Prostate gland (tissue), 2 donors: ENCODE data around the gene CSTPP1.

Experiments used
- POLR2A ChIP-seq: fragments of 450-650 bp; IDR thresholded peaks from one replicate; pipeline ENCODE4 v1.6.1; 2016; ENCODE audit warnings: antibody characterized with exemption, mild to moderate bottlenecking
- POLR2AphosphoS5 ChIP-seq: sonication (generic); formaldehyde crosslinking; IDR thresholded peaks from one replicate; pipeline ENCODE4 v1.6.1; 2017; ENCODE audit warnings: antibody characterized with exemption
- TF ChIP-seq, protein P1 (sequence below), 4 experiments: fragments of 200-600 bp in 2 of 4; fragments of 450-650 bp in 2 of 4; sonication (generic) in 2 of 4; IDR thresholded peaks; 1 replicate in 3 of 4; 2 replicates in 1 of 4; pipeline ENCODE4 v1.5.1; 2016 to 2019; ENCODE audit warnings: antibody characterized with exemption in 4 of 4, mild to moderate bottlenecking in 2 of 4, moderate library complexity in 2 of 4

DNA sequence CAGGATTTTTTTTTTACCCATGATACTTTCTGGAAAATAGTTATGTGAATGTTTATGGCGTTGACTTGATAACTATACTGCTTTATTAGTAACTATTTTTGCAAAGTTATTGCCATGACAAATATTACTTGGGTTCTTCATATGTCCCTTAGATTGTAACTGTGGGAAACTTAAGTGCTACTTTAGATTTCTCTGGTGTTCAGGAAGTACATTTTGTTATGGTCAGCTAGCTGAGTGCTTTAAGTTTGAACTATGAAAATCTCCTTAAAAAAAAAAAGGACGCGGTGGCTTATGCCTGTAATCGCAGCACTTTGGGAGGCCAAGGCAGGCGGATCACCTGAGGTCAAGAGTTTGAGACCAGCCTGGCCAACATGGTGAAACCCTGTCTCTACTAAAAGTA lies 42.8 kb downstream of the CSTPP1 start:
- TF ChIP-seq, protein P1, sequence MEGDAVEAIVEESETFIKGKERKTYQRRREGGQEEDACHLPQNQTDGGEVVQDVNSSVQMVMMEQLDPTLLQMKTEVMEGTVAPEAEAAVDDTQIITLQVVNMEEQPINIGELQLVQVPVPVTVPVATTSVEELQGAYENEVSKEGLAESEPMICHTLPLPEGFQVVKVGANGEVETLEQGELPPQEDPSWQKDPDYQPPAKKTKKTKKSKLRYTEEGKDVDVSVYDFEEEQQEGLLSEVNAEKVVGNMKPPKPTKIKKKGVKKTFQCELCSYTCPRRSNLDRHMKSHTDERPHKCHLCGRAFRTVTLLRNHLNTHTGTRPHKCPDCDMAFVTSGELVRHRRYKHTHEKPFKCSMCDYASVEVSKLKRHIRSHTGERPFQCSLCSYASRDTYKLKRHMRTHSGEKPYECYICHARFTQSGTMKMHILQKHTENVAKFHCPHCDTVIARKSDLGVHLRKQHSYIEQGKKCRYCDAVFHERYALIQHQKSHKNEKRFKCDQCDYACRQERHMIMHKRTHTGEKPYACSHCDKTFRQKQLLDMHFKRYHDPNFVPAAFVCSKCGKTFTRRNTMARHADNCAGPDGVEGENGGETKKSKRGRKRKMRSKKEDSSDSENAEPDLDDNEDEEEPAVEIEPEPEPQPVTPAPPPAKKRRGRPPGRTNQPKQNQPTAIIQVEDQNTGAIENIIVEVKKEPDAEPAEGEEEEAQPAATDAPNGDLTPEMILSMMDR (IDR thresholded peaks at IDR 0.05) = no peak
- TF ChIP-seq POLR2A = no peak
- TF ChIP-seq POLR2AphosphoS5 = no peak
